Endodermal cell (in vitro differentiated cells): ENCODE data around the gene ZNF280A. TPM values are rescaled to one million over a fixed set of nuclear protein-coding genes. Genes with fewer than 3 reads are reported as not detected.
A peak's percentile ranks its signal among the peaks of the same experiment; 100 is the strongest.

Experiments
- DNase-seq: peaks from one replicate; pipeline ENCODE4 v3.0.0-alpha.2; 2017
- H3K27ac ChIP-seq: 2 replicates; pipeline ENCODE4 v1.5.1; 2013; ENCODE audit warnings: mild to moderate bottlenecking, low read depth, low read length, moderate library complexity
- H3K27me3 ChIP-seq: 2 replicates; pipeline ENCODE4 v1.6.1; 2013; ENCODE audit warnings: mild to moderate bottlenecking, low read length, moderate library complexity; ENCODE audit not compliant: insufficient read depth, control insufficient read depth, poor library complexity, severe bottlenecking
- H3K36me3 ChIP-seq: 2 replicates; pipeline ENCODE4 v1.7.0; 2013; ENCODE audit warnings: mild to moderate bottlenecking, low read length, moderate library complexity; ENCODE audit not compliant: control insufficient read depth, insufficient read depth
- H3K4me1 ChIP-seq: one replicate; pipeline ENCODE4 v1.7.0; 2013; ENCODE audit warnings: low read length; ENCODE audit not compliant: control insufficient read depth, insufficient read depth
- H3K4me3 ChIP-seq: 2 replicates; pipeline ENCODE4 v1.5.1; 2013; ENCODE audit warnings: mild to moderate bottlenecking, low read length, moderate library complexity
- H3K9ac ChIP-seq: 2 replicates; pipeline ENCODE4 v1.6.1; 2013; ENCODE audit warnings: mild to moderate bottlenecking, low read length, moderate library complexity; ENCODE audit not compliant: poor library complexity, severe bottlenecking; ENCODE audit errors: extremely low read depth
- H3K9me3 ChIP-seq: 2 replicates; pipeline ENCODE4 v1.6.1; 2013; ENCODE audit warnings: mild to moderate bottlenecking, low read length, moderate library complexity; ENCODE audit not compliant: control insufficient read depth
- H3K27ac Mint-ChIP-seq: 2 replicates; pipeline ENCODE4 v1.8.0; 2020; ENCODE audit warnings: mixed read lengths
- H3K27me3 Mint-ChIP-seq: 2 replicates; pipeline ENCODE4 v1.8.0; 2021; ENCODE audit warnings: mild to moderate bottlenecking, mixed read lengths; ENCODE audit not compliant: insufficient read depth
- H3K36me3 Mint-ChIP-seq: 2 replicates; pipeline ENCODE4 v1.8.0; 2020; ENCODE audit warnings: low read depth, mixed read lengths
- H3K4me1 Mint-ChIP-seq: 2 replicates; pipeline ENCODE4 v1.8.0; 2020; ENCODE audit warnings: mixed read lengths
- H3K4me3 Mint-ChIP-seq: 2 replicates; pipeline ENCODE4 v1.8.0; 2020; ENCODE audit warnings: mild to moderate bottlenecking, moderate library complexity, mixed read lengths
- H3K9me3 Mint-ChIP-seq: 2 replicates; pipeline ENCODE4 v1.8.0; 2020; ENCODE audit warnings: mild to moderate bottlenecking, mixed read lengths
- WGBS, 2 experiments: methylation state at CpG; one replicate each; pipeline versions ENCODE4 v1.1.5 to v1.1.7; 2013; ENCODE audit warnings: missing lambda C conversion rate in 2 of 2, mixed read lengths in 1 of 2; ENCODE audit not compliant: insufficient coverage in 1 of 2, insufficient read length in 1 of 2; 5-methylcytosine and 5-hydroxymethylcytosine counted together
- total RNA-seq, 2 donors: library from RNA; stranded (reverse); fragmentation: NEBNext Ultra II Directional in 1 of 2; extraction: Animal tissue kit (Norgen Biotek cat#: 25700) in 1 of 2; gene quantifications; 2 replicates in 1 of 2; 3 replicates in 1 of 2; pipeline ENCODE4 v1.2.1, GENCODE V29; 2021
- TF ChIP-seq, protein P1 (sequence below): fragments of 200-600 bp; sonication (generic); conservative IDR thresholded peaks from 2 replicates; pipeline ENCODE4 v1.5.0; 2021; ENCODE audit warnings: antibody characterized with exemption, mild to moderate bottlenecking

ZNF280A gene
- total RNA-seq, 2 donors from 2014 or later, result 0.55 to 2.1 TPM

DNA sequence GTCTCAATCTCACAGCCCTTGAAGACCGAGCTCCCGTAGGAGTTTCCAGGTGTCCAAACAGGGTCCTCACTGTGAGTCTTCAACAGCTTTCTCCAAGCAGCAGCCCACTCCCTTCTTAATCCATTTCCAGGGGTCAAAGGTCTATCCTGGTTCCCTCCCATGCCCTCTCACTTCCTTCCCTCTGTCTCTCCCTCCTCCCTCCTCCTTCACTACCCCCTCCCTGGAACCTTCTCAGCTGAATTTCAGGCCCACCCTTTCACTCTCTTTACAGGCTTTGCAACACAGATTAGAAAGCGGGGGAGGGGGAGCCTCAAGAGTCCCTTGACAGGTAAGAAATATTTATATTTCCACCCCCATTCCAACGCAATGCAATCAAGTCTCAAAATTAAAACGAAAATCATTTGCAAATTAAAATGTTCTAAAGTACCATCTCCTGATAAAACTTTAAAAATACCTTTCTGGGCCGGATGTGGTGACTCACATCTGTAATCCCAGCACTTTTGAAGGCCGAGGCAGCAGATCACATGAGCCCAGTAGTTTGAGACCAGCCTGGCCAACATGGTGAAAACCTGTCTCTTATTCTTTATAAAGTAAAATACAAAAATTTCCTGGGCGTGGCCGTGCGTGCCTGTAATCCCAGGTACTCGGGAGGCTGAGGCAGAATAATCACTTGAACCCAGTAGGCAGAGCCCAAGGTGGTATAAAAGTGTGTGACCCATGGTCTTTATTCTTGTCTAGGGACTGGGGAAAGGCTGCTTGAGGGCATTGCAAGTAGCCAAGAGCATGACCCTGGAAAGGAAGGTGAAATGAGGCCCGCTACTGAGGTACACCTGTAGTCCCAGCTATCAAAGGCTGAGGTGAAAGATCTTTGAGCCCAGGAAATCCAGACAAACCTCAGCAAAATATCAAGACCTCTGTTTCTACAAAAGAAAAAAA, 865 bp upstream of the ZNF280A start:
- Mint-ChIP-seq H3K27me3 (peaks cover 57% of the 10 kb centered on the region), H3K4me3 (peak overlapping the region; percentile 38), H3K9me3 (peaks cover 3% of the 10 kb centered on the region), H3K36me3 (no peaks in the 10 kb centered on the region), H3K4me1 (peaks cover 14% of the 10 kb centered on the region), H3K27ac (no peak overlapping the region)
- Histone ChIP-seq H3K27ac (no peak overlapping the region), H3K4me1 (no peaks in the 10 kb centered on the region), H3K9ac (no peak overlapping the region), H3K36me3 (no peaks in the 10 kb centered on the region), H3K9me3 (no peaks in the 10 kb centered on the region), H3K27me3 (peaks cover 8% of the 10 kb centered on the region), H3K4me3 (no peak overlapping the region)
- DNase-seq, result no peak
- 85 to 89% methylated on average over 12 of the region's 12 CpGs for WGBS, 2 experiments
- TF ChIP-seq, protein P1, sequence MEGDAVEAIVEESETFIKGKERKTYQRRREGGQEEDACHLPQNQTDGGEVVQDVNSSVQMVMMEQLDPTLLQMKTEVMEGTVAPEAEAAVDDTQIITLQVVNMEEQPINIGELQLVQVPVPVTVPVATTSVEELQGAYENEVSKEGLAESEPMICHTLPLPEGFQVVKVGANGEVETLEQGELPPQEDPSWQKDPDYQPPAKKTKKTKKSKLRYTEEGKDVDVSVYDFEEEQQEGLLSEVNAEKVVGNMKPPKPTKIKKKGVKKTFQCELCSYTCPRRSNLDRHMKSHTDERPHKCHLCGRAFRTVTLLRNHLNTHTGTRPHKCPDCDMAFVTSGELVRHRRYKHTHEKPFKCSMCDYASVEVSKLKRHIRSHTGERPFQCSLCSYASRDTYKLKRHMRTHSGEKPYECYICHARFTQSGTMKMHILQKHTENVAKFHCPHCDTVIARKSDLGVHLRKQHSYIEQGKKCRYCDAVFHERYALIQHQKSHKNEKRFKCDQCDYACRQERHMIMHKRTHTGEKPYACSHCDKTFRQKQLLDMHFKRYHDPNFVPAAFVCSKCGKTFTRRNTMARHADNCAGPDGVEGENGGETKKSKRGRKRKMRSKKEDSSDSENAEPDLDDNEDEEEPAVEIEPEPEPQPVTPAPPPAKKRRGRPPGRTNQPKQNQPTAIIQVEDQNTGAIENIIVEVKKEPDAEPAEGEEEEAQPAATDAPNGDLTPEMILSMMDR, result no peak

DNA sequence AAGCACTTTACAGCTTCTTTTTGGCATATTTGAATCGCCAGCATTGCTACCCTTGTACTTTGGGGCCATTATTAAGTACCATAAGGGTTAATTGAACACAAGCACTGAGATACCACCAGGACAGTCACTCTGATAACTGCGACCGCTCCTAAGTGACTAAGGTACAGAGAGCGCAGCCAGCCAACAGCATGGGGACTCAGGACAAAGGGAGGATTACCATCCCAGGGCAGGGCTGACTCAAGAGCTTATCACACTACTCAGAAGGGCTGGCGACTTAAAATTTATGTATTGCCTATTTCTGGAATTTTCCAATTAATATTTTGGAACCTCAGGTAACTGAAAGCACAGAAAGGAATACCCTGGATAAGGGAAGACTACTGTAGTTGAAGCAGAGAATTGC, 479 bp downstream of the ZNF280A start:
- peak overlapping the region; percentile 38 for H3K4me3 Mint-ChIP-seq
- Histone ChIP-seq H3K4me1 (no peaks in the 10 kb centered on the region), H3K36me3 (no peaks in the 10 kb centered on the region), H3K9ac (peak overlapping the region; percentile 17), H3K27me3 (peaks cover 8% of the 10 kb centered on the region), H3K27ac (no peak overlapping the region), H3K9me3 (no peaks in the 10 kb centered on the region), H3K4me3 (peak overlapping the region; percentile 74)
- H3K9me3 Mint-ChIP-seq, result peaks cover 3% of the 10 kb centered on the region
- no peaks in the 10 kb centered on the region for H3K36me3 Mint-ChIP-seq
- H3K27me3 Mint-ChIP-seq, result peaks cover 56% of the 10 kb centered on the region
- peaks cover 14% of the 10 kb centered on the region for H3K4me1 Mint-ChIP-seq
- 83 to 84% methylated on average over 3 to 5 of the region's 5 CpGs for WGBS, 2 experiments
- TF ChIP-seq, protein P1, result no peak
- no peak for DNase-seq
- no peak overlapping the region for H3K27ac Mint-ChIP-seq

DNA sequence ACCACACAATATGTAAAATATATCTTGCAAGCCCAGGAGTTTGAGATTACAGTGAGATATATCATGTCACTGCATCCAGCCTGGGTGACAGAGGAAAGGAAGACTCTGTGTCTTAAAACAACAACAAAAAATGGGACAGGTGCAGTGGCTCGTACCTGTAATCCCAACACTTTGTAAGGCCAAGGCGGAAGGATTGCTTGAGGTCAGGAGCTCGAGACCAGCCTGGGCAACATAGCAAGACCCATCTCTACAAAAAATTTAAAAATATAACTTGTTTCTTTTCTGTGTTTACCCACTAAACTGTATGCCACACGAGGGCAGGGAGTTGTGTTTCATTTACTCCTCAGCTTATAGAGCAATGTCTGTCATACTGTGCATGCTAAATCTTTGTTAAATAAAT, 3.1 kb downstream of the ZNF280A start:
- Histone ChIP-seq H3K36me3 (no peaks in the 10 kb centered on the region), H3K4me3 (no peak overlapping the region), H3K9me3 (no peaks in the 10 kb centered on the region), H3K27ac (no peak overlapping the region), H3K9ac (no peak overlapping the region), H3K27me3 (peaks cover 33% of the 10 kb centered on the region), H3K4me1 (no peaks in the 10 kb centered on the region)
- Mint-ChIP-seq H3K27me3 (peaks cover 61% of the 10 kb centered on the region), H3K9me3 (no peaks in the 10 kb centered on the region), H3K4me1 (peaks cover 14% of the 10 kb centered on the region), H3K27ac (no peak overlapping the region), H3K36me3 (no peaks in the 10 kb centered on the region), H3K4me3 (no peak overlapping the region)
- 60 to 68% methylated on average over 4 of the region's 4 CpGs for WGBS, 2 experiments
- TF ChIP-seq, protein P1, result no peak
- DNase-seq, result no peak
